ENCODE results near the gene TRPC4AP.

Gene TRPC4AP, protein sequence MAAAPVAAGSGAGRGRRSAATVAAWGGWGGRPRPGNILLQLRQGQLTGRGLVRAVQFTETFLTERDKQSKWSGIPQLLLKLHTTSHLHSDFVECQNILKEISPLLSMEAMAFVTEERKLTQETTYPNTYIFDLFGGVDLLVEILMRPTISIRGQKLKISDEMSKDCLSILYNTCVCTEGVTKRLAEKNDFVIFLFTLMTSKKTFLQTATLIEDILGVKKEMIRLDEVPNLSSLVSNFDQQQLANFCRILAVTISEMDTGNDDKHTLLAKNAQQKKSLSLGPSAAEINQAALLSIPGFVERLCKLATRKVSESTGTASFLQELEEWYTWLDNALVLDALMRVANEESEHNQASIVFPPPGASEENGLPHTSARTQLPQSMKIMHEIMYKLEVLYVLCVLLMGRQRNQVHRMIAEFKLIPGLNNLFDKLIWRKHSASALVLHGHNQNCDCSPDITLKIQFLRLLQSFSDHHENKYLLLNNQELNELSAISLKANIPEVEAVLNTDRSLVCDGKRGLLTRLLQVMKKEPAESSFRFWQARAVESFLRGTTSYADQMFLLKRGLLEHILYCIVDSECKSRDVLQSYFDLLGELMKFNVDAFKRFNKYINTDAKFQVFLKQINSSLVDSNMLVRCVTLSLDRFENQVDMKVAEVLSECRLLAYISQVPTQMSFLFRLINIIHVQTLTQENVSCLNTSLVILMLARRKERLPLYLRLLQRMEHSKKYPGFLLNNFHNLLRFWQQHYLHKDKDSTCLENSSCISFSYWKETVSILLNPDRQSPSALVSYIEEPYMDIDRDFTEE

DNA sequence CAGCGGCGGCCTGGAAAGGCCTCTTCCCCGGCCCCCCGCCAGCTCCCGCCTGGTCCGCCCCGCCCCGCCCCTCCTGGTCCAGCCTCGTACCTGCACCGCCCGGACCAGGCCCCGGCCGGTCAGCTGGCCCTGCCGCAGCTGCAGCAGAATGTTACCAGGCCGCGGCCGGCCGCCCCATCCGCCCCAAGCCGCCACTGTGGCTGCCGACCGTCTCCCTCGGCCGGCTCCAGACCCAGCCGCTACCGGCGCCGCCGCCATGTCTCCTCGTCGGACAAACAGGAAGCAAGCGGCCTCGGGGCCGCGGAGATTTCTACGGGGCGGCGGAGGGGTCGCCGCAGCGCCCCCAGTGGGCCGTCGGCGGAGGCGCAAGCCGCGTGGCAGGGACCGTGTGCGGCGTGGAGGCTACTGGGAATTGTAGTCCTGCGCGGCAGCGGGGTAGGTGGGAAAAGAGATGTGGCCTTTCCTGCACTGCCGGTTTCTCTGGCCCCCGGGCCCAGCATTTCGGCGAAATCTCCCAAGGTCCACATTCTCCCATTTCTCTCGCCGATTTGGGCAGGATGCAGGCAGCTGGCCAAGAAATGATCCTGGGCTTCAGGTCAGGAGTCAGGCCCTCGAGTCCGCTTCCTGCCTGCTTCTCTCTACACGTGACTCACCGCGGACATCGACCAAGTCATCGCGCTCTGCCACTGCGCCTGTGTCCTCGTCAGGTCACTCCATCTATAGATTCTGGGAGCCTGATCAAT, at the start of gene TRPC4AP:
Gene TRPC4AP (minus strand): TSS at position 284 of the 743 bp plus-strand sequence. CDS start 26 bp downstream, at position 258.
- Histone ChIP-seq H2AFZ (ENCODE audit: low read length) (peak within 1 kb of the TSS; percentile 100), H3K36me3 (ENCODE audit: insufficient read depth, low read length) (no peaks in the 10 kb centered on the region), H3K4me3 (ENCODE audit: low read length, poor library complexity, severe bottlenecking) (peak within 1 kb of the TSS; percentile 86), H4K20me1 (ENCODE audit: insufficient read depth, low read length, poor library complexity, severe bottlenecking) (peaks cover 38% of the 10 kb centered on the region), H3K9me2 (replicated peaks; ENCODE audit: low read depth, low read length) (no peaks in the 10 kb centered on the region), H3K4me1 (ENCODE audit: insufficient read depth, low read length, poor library complexity, severe bottlenecking) (peaks cover 35% of the 10 kb centered on the region), H3K4me2 (ENCODE audit: low read depth, low read length, poor library complexity, severe bottlenecking) (peak within 1 kb of the TSS; percentile 94), H3F3A (ENCODE audit: low read depth) (no peaks in the 10 kb centered on the region; the same call in 1 of the 2 replicates), H3K79me2 (ENCODE audit: insufficient read depth, low read length) (peaks cover 47% of the 10 kb centered on the region), H3K9me3 (ENCODE audit: insufficient read depth, low read depth, low read length) (no peaks in the 10 kb centered on the region), H3K9ac (ENCODE audit: low read depth, low read length, poor library complexity, severe bottlenecking) (peak within 1 kb of the TSS; percentile 85), H3K27me3 (ENCODE audit: insufficient read depth, low read length, poor library complexity, severe bottlenecking) (no peaks in the 10 kb centered on the region)
- TF ChIP-seq, protein P1, sequence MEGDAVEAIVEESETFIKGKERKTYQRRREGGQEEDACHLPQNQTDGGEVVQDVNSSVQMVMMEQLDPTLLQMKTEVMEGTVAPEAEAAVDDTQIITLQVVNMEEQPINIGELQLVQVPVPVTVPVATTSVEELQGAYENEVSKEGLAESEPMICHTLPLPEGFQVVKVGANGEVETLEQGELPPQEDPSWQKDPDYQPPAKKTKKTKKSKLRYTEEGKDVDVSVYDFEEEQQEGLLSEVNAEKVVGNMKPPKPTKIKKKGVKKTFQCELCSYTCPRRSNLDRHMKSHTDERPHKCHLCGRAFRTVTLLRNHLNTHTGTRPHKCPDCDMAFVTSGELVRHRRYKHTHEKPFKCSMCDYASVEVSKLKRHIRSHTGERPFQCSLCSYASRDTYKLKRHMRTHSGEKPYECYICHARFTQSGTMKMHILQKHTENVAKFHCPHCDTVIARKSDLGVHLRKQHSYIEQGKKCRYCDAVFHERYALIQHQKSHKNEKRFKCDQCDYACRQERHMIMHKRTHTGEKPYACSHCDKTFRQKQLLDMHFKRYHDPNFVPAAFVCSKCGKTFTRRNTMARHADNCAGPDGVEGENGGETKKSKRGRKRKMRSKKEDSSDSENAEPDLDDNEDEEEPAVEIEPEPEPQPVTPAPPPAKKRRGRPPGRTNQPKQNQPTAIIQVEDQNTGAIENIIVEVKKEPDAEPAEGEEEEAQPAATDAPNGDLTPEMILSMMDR (conservative IDR thresholded peaks at IDR 0.05; ENCODE audit: low read length): peak; percentile 87
- TF ChIP-seq EZH2phosphoT487 (IDR thresholded peaks at IDR 0.05; ENCODE audit: borderline replicate concordance): no peak

DNA sequence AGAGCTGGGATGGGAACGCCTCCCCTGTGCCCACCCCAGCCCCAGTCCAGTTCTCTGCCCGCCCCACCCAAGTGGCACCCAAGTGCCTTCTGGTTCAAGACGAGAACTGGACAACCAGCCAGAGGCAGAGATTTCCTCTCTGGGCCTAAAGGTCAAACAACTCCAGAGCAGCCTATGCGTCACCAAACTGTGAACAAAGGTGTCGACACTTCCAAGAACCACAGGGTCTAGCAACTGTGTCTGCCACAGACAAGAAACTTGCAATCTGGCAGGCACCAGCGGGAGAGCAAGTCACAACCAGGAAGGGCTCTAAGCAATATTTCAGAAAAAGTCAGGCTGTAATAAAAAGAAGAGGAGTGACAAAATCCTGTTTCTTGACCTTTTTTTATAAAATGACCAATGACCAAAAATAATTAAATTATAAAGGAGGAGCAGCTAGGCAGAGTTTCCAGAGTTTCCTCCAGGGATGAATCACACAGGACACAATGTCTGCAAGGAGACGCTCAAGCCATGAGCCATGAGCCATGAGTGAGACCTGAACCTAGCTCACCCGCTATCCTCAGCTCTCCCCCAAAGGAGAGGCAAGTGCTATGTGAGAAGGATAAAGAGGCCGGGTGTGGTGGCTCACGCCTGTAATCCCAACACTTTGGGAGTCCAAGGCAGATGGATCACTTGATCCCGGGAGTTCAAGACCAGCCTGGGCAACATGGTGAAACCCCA, 43.4 kb upstream of the TRPC4AP start:
- H3K79me2 ChIP-seq (ENCODE audit: insufficient read depth, low read length): no peaks in the 10 kb centered on the region
- peaks cover 13% of the 10 kb centered on the region; the same call in 1 of the 2 replicates for H3K36me3 ChIP-seq (ENCODE audit: insufficient read depth, low read length)
- H2AFZ ChIP-seq (ENCODE audit: low read length): no peak overlapping the region
- TF ChIP-seq EZH2phosphoT487 (IDR thresholded peaks at IDR 0.05; ENCODE audit: borderline replicate concordance): no peak
- TF ChIP-seq, protein P1 (conservative IDR thresholded peaks at IDR 0.05; ENCODE audit: low read length): no peak
- H3K4me2 ChIP-seq (ENCODE audit: low read depth, low read length, poor library complexity, severe bottlenecking): no peak overlapping the region
- no peak overlapping the region for H3K4me3 ChIP-seq (ENCODE audit: low read length, poor library complexity, severe bottlenecking)
- no peaks in the 10 kb centered on the region for H3K4me1 ChIP-seq (ENCODE audit: insufficient read depth, low read length, poor library complexity, severe bottlenecking)
- no peak overlapping the region for H3K9ac ChIP-seq (ENCODE audit: low read depth, low read length, poor library complexity, severe bottlenecking)
- H3K9me3 ChIP-seq (ENCODE audit: insufficient read depth, low read depth, low read length): no peaks in the 10 kb centered on the region
- H3K27me3 ChIP-seq (ENCODE audit: insufficient read depth, low read length, poor library complexity, severe bottlenecking): no peaks in the 10 kb centered on the region
- H4K20me1 ChIP-seq (ENCODE audit: insufficient read depth, low read length, poor library complexity, severe bottlenecking): no peaks in the 10 kb centered on the region
- no peaks in the 10 kb centered on the region for H3K9me2 ChIP-seq (replicated peaks; ENCODE audit: low read depth, low read length)
- H3F3A ChIP-seq (ENCODE audit: low read depth): no peaks in the 10 kb centered on the region

DNA sequence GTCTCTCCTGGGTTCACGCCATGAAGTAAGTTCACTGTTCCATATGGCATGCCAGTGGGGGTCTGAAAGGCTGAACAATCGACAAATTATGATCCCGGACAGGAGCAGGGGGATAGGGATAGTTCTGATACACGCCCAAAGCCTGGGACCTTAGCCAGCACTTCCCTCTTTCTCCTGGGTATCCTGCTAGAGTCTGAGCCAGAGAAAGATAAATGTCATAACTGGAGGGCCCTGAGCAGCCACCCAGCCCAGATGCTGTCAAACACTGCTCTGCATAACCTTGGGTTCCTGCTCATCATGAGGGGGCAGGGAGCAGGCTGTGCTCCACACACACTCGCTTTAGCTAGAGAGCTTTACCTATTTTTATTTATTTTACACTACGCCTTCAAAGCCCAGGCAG, 42.3 kb upstream of the TRPC4AP start:
- Histone ChIP-seq H3K36me3 (ENCODE audit: insufficient read depth, low read length) (peaks cover 13% of the 10 kb centered on the region; the same call in 1 of the 2 replicates), H3F3A (ENCODE audit: low read depth) (no peaks in the 10 kb centered on the region), H3K4me2 (ENCODE audit: low read depth, low read length, poor library complexity, severe bottlenecking) (no peak overlapping the region), H3K9me3 (ENCODE audit: insufficient read depth, low read depth, low read length) (no peaks in the 10 kb centered on the region), H4K20me1 (ENCODE audit: insufficient read depth, low read length, poor library complexity, severe bottlenecking) (no peaks in the 10 kb centered on the region), H2AFZ (ENCODE audit: low read length) (no peak overlapping the region), H3K9me2 (replicated peaks; ENCODE audit: low read depth, low read length) (no peaks in the 10 kb centered on the region), H3K4me1 (ENCODE audit: insufficient read depth, low read length, poor library complexity, severe bottlenecking) (no peaks in the 10 kb centered on the region), H3K79me2 (ENCODE audit: insufficient read depth, low read length) (no peaks in the 10 kb centered on the region), H3K4me3 (ENCODE audit: low read length, poor library complexity, severe bottlenecking) (no peak overlapping the region), H3K9ac (ENCODE audit: low read depth, low read length, poor library complexity, severe bottlenecking) (no peak overlapping the region), H3K27me3 (ENCODE audit: insufficient read depth, low read length, poor library complexity, severe bottlenecking) (no peaks in the 10 kb centered on the region)
- TF ChIP-seq EZH2phosphoT487 (IDR thresholded peaks at IDR 0.05; ENCODE audit: borderline replicate concordance): no peak
- TF ChIP-seq, protein P1 (conservative IDR thresholded peaks at IDR 0.05; ENCODE audit: low read length): no peak

All from Loucy (cell line).